ENCODE measurements around the gene PRR30. TPM values are rescaled to one million over a fixed set of nuclear protein-coding genes. Genes with fewer than 3 reads are reported as not detected.

The PRR30 gene
- total and polyA plus RNA-seq, 2 donors (not counting 3 experiments of a cell fraction or from before 2014, with no cell fraction given): not detected

DNA sequence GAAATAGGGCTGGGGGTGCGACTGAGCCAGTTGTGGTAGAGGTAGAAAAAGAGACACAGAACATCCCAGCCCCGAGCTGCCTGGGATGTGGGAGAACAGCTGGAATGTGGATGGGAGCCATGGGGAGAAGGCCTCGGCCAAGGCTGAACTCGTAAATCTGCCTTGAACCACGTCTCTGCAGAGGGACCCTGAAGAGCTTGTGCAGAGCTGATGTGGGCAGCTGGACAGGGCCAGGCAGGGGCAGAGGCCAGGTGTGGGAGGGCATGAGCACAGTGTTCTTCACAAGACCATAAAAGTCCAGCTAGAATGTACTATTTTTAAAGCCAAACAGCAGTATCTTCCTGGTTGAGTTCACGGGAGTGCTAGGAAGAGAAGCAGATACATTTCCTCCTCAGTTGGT, 15.3 kb upstream of the PRR30 start:
- Histone ChIP-seq H3K79me2 (ENCODE audit: control insufficient read depth, insufficient read depth, low read length) (no peaks in the 10 kb centered on the region), H3K4me2 (ENCODE audit: insufficient read depth, low read length) (no peak overlapping the region), H3K9ac (replicated peaks; ENCODE audit: extremely low read depth, insufficient read depth, low read length) (no peak overlapping the region), H3K9me3 (replicated peaks; ENCODE audit: control insufficient read depth, insufficient read depth, low read length) (no peaks in the 10 kb centered on the region), H3K27me3 (ENCODE audit: control insufficient read depth in 2 of 2, insufficient read depth in 2 of 2, low read length in 2 of 2) (no peaks in the 10 kb centered on the region), H3K27ac (ENCODE audit: insufficient read depth, low read depth, low read length) (no peak overlapping the region), H2AFZ (ENCODE audit: low read depth, low read length) (no peak overlapping the region), H3K4me3 (replicated peaks in 1 of 3; ENCODE audit: insufficient read depth in 1 of 3, low read depth in 1 of 3, low read length in 3 of 3) (no peak overlapping the region), H3K4me1 (ENCODE audit: control insufficient read depth, extremely low read depth, insufficient read depth, low read length) (no peaks in the 10 kb centered on the region), H3K36me3 (ENCODE audit: control insufficient read depth in 2 of 2, extremely low read depth in 1 of 2, insufficient read depth in 2 of 2, low read length in 2 of 2) (no peaks in the 10 kb centered on the region), H4K20me1 (replicated peaks; ENCODE audit: control insufficient read depth, extremely low read depth, insufficient read depth, low read length) (no peaks in the 10 kb centered on the region), H3K9me1 (replicated peaks; ENCODE audit: control insufficient read depth, extremely low read depth, insufficient read depth, low read length) (no peaks in the 10 kb centered on the region)
- ChIA-PET POLR2A (no interaction called here), CTCF (interaction anchor here (1.0 kb wide), 1 partner anchor 15 kb away, joined by 3 read pairs; no protein-coding TSS in a partner anchor)
- FAIRE-seq: no peak
- no peak for TF ChIP-seq MYC (IDR thresholded peaks at IDR 0.05; ENCODE audit: low read depth, low read length)
- no peak for TF ChIP-seq MAX (IDR thresholded peaks at IDR 0.05; ENCODE audit: insufficient read depth, insufficient read length)
- no peak for TF ChIP-seq POLR2AphosphoS5 (IDR thresholded peaks at IDR 0.05; ENCODE audit: insufficient read depth, low read depth, low read length)
- TF ChIP-seq GATA2 (IDR thresholded peaks at IDR 0.05; ENCODE audit: insufficient read depth, insufficient read length, low read depth, low read length): no peak
- no peak for TF ChIP-seq CTCF (IDR thresholded peaks at IDR 0.05; ENCODE audit: extremely low read depth in 1 of 2, insufficient read depth in 1 of 2, low read depth in 1 of 2, low read length in 2 of 2)
- TF ChIP-seq JUN (IDR thresholded peaks at IDR 0.05; ENCODE audit: borderline replicate concordance, insufficient read depth, insufficient read length, low read depth): no peak
- TF ChIP-seq FOS (IDR thresholded peaks at IDR 0.05; ENCODE audit: borderline replicate concordance, insufficient read depth, low read length): no peak
- no peak for TF ChIP-seq POLR2A (IDR thresholded peaks at IDR 0.05; ENCODE audit: low read depth, low read length)
- intact Hi-C loops (cut with micrococcal nuclease) (loop anchor here (10.0 kb wide), 1 partner anchor 170 kb away; no protein-coding TSS in a partner anchor), dilution Hi-C loops (cut with MboI; ENCODE audit: extremely low pct_ligation_motif_present, low sequenced_read_pairs) (no loop called here)
- no peak for DNase-seq (ENCODE audit: low read depth, low spot score)
- BruUV-seq (replicated peaks): no TSS peak

Data from endothelial cell of umbilical vein (primary cell).